ENCODE results near the gene CYTH4.
A peak's percentile ranks its signal among the peaks of the same experiment; 100 is the strongest.

The CYTH4 gene

GRCh38 chr22:37288521-37288920 lies 6.2 kb downstream of the CYTH4 start:
- Histone ChIP-seq H3K4me1 (ENCODE audit: control insufficient read depth, low read depth, low read length) (no peaks in the 10 kb centered on the region), H2BK15ac (replicated peaks; ENCODE audit: low read depth) (no peak overlapping the region), H2BK120ac (ENCODE audit: low read depth, low read length) (no peak overlapping the region), H2AK5ac (ENCODE audit: low read length) (no peak overlapping the region), H2BK5ac (ENCODE audit: low read length) (no peak overlapping the region), H4K8ac (ENCODE audit: low read depth, low read length) (no peak overlapping the region), H3K27ac (ENCODE audit: low read depth, low read length) (no peak overlapping the region), H3K79me2 (ENCODE audit: control insufficient read depth, insufficient read depth, low read length) (no peaks in the 10 kb centered on the region), H3K56ac (ENCODE audit: low read length) (no peak overlapping the region), H3K36me3 (ENCODE audit: control insufficient read depth, insufficient read depth, low read length) (no peaks in the 10 kb centered on the region), H3K4me2 (ENCODE audit: low read length) (no peak overlapping the region), H3K79me1 (ENCODE audit: low read length) (no peaks in the 10 kb centered on the region), H3K4me3 (ENCODE audit: low read length) (no peak overlapping the region), H3K9ac (ENCODE audit: low read length) (no peak overlapping the region), H4K5ac (ENCODE audit: low read length) (no peak overlapping the region), H3K4ac (ENCODE audit: low read depth, low read length) (no peak overlapping the region), H3K27me3 (ENCODE audit: insufficient read depth, low read length, poor library complexity) (no peaks in the 10 kb centered on the region), H3K18ac (ENCODE audit: low read length) (no peak overlapping the region), H3K23ac (ENCODE audit: low read length) (no peak overlapping the region)
- WGBS (ENCODE audit: extremely low coverage, insufficient coverage, low lambda C conversion rate) = no CpG with 5 or more reads among the region's 7 CpGs
- no peak for DNase-seq

GRCh38 chr22:37289156-37289735 lies 6.9 kb downstream of the CYTH4 start:
- Histone ChIP-seq H3K27ac (ENCODE audit: low read depth, low read length) (no peak overlapping the region), H4K5ac (ENCODE audit: low read length) (no peak overlapping the region), H3K79me2 (ENCODE audit: control insufficient read depth, insufficient read depth, low read length) (no peaks in the 10 kb centered on the region), H3K9ac (ENCODE audit: low read length) (no peak overlapping the region), H2BK5ac (ENCODE audit: low read length) (no peak overlapping the region), H3K18ac (ENCODE audit: low read length) (no peak overlapping the region), H3K56ac (ENCODE audit: low read length) (no peak overlapping the region), H3K23ac (ENCODE audit: low read length) (no peak overlapping the region), H3K4ac (ENCODE audit: low read depth, low read length) (no peak overlapping the region), H3K27me3 (ENCODE audit: insufficient read depth, low read length, poor library complexity) (no peaks in the 10 kb centered on the region), H3K4me1 (ENCODE audit: control insufficient read depth, low read depth, low read length) (no peaks in the 10 kb centered on the region), H4K8ac (ENCODE audit: low read depth, low read length) (no peak overlapping the region), H3K4me3 (ENCODE audit: low read length) (no peak overlapping the region), H3K36me3 (ENCODE audit: control insufficient read depth, insufficient read depth, low read length) (no peaks in the 10 kb centered on the region), H3K79me1 (ENCODE audit: low read length) (no peaks in the 10 kb centered on the region), H3K4me2 (ENCODE audit: low read length) (no peak overlapping the region), H2AK5ac (ENCODE audit: low read length) (no peak overlapping the region), H2BK15ac (replicated peaks; ENCODE audit: low read depth) (no peak overlapping the region), H2BK120ac (ENCODE audit: low read depth, low read length) (no peak overlapping the region)
- WGBS (ENCODE audit: extremely low coverage, insufficient coverage, low lambda C conversion rate) = no CpG with 5 or more reads among the region's 7 CpGs
- no peak for DNase-seq

- no CpG with 5 or more reads among the region's 7 CpGs for WGBS (ENCODE audit: extremely low coverage, insufficient coverage, low lambda C conversion rate)
- Histone ChIP-seq H3K23ac (ENCODE audit: low read length) (no peak overlapping the region), H3K27me3 (ENCODE audit: insufficient read depth, low read length, poor library complexity) (no peaks in the 10 kb centered on the region), H3K56ac (ENCODE audit: low read length) (no peak overlapping the region), H3K36me3 (ENCODE audit: control insufficient read depth, insufficient read depth, low read length) (no peaks in the 10 kb centered on the region), H3K79me1 (ENCODE audit: low read length) (no peaks in the 10 kb centered on the region), H3K4me1 (ENCODE audit: control insufficient read depth, low read depth, low read length) (no peaks in the 10 kb centered on the region), H3K79me2 (ENCODE audit: control insufficient read depth, insufficient read depth, low read length) (no peaks in the 10 kb centered on the region), H4K5ac (ENCODE audit: low read length) (no peak overlapping the region), H4K8ac (ENCODE audit: low read depth, low read length) (no peak overlapping the region), H3K4me2 (ENCODE audit: low read length) (no peak overlapping the region), H2BK5ac (ENCODE audit: low read length) (no peak overlapping the region), H3K4ac (ENCODE audit: low read depth, low read length) (no peak overlapping the region), H2BK15ac (replicated peaks; ENCODE audit: low read depth) (no peak overlapping the region), H3K4me3 (ENCODE audit: low read length) (no peak overlapping the region), H2BK120ac (ENCODE audit: low read depth, low read length) (no peak overlapping the region), H2AK5ac (ENCODE audit: low read length) (no peak overlapping the region), H3K18ac (ENCODE audit: low read length) (no peak overlapping the region), H3K9ac (ENCODE audit: low read length) (no peak overlapping the region), H3K27ac (ENCODE audit: low read depth, low read length) (no peak overlapping the region)
- DNase-seq = no peak
These were observed 8.4 kb downstream of the CYTH4 start for GRCh38 chr22:37290737-37291136.

- H3K23ac ChIP-seq (ENCODE audit: low read length) = no peak overlapping the region
- no CpG with 5 or more reads among the region's 5 CpGs for WGBS (ENCODE audit: extremely low coverage, insufficient coverage, low lambda C conversion rate)
- H3K36me3 ChIP-seq (ENCODE audit: control insufficient read depth, insufficient read depth, low read length) = no peaks in the 10 kb centered on the region
- no peak for DNase-seq
- H2BK15ac ChIP-seq (replicated peaks; ENCODE audit: low read depth) = no peak overlapping the region
- H2BK120ac ChIP-seq (ENCODE audit: low read depth, low read length) = no peak overlapping the region
- no peak overlapping the region for H3K4me3 ChIP-seq (ENCODE audit: low read length)
- H3K4me1 ChIP-seq (ENCODE audit: control insufficient read depth, low read depth, low read length) = no peaks in the 10 kb centered on the region
- H3K4me2 ChIP-seq (ENCODE audit: low read length) = no peak overlapping the region
- no peak overlapping the region for H4K8ac ChIP-seq (ENCODE audit: low read depth, low read length)
- H3K18ac ChIP-seq (ENCODE audit: low read length) = no peak overlapping the region
- no peaks in the 10 kb centered on the region for H3K27me3 ChIP-seq (ENCODE audit: insufficient read depth, low read length, poor library complexity)
- H3K27ac ChIP-seq (ENCODE audit: low read depth, low read length) = no peak overlapping the region
- no peak overlapping the region for H3K4ac ChIP-seq (ENCODE audit: low read depth, low read length)
- H3K56ac ChIP-seq (ENCODE audit: low read length) = no peak overlapping the region
- H4K5ac ChIP-seq (ENCODE audit: low read length) = no peak overlapping the region
- H2AK5ac ChIP-seq (ENCODE audit: low read length) = no peak overlapping the region
- H3K9ac ChIP-seq (ENCODE audit: low read length) = no peak overlapping the region
- no peaks in the 10 kb centered on the region for H3K79me2 ChIP-seq (ENCODE audit: control insufficient read depth, insufficient read depth, low read length)
- no peaks in the 10 kb centered on the region for H3K79me1 ChIP-seq (ENCODE audit: low read length)
- no peak overlapping the region for H2BK5ac ChIP-seq (ENCODE audit: low read length)
These were observed 9.4 kb downstream of the CYTH4 start for GRCh38 chr22:37291559-37292298.

GRCh38 chr22:37292641-37293040 lies 10.3 kb downstream of the CYTH4 start:
- Histone ChIP-seq H2AK5ac (ENCODE audit: low read length) (no peak overlapping the region), H2BK5ac (ENCODE audit: low read length) (no peak overlapping the region), H3K4me3 (ENCODE audit: low read length) (no peak overlapping the region), H2BK120ac (ENCODE audit: low read depth, low read length) (no peak overlapping the region), H3K4ac (ENCODE audit: low read depth, low read length) (no peak overlapping the region), H3K9ac (ENCODE audit: low read length) (no peak overlapping the region), H3K23ac (ENCODE audit: low read length) (no peak overlapping the region), H2BK15ac (replicated peaks; ENCODE audit: low read depth) (no peak overlapping the region), H3K27ac (ENCODE audit: low read depth, low read length) (no peak overlapping the region), H4K8ac (ENCODE audit: low read depth, low read length) (no peak overlapping the region), H3K56ac (ENCODE audit: low read length) (no peak overlapping the region), H3K79me2 (ENCODE audit: control insufficient read depth, insufficient read depth, low read length) (no peaks in the 10 kb centered on the region), H3K4me1 (ENCODE audit: control insufficient read depth, low read depth, low read length) (no peaks in the 10 kb centered on the region), H4K5ac (ENCODE audit: low read length) (no peak overlapping the region), H3K27me3 (ENCODE audit: insufficient read depth, low read length, poor library complexity) (no peaks in the 10 kb centered on the region), H3K18ac (ENCODE audit: low read length) (no peak overlapping the region), H3K36me3 (ENCODE audit: control insufficient read depth, insufficient read depth, low read length) (no peaks in the 10 kb centered on the region), H3K79me1 (ENCODE audit: low read length) (no peaks in the 10 kb centered on the region), H3K4me2 (ENCODE audit: low read length) (no peak overlapping the region)
- no CpG with 5 or more reads among the region's 13 CpGs for WGBS (ENCODE audit: extremely low coverage, insufficient coverage, low lambda C conversion rate)
- peak; percentile 41 for DNase-seq

- H2AK5ac ChIP-seq (ENCODE audit: low read length) = no peak overlapping the region
- no peak overlapping the region for H3K23ac ChIP-seq (ENCODE audit: low read length)
- H3K36me3 ChIP-seq (ENCODE audit: control insufficient read depth, insufficient read depth, low read length) = no peaks in the 10 kb centered on the region
- H3K4me1 ChIP-seq (ENCODE audit: control insufficient read depth, low read depth, low read length) = no peaks in the 10 kb centered on the region
- no peak overlapping the region for H4K5ac ChIP-seq (ENCODE audit: low read length)
- H3K79me2 ChIP-seq (ENCODE audit: control insufficient read depth, insufficient read depth, low read length) = no peaks in the 10 kb centered on the region
- no peak overlapping the region for H3K18ac ChIP-seq (ENCODE audit: low read length)
- no peaks in the 10 kb centered on the region for H3K27me3 ChIP-seq (ENCODE audit: insufficient read depth, low read length, poor library complexity)
- H3K9ac ChIP-seq (ENCODE audit: low read length) = no peak overlapping the region
- H3K4ac ChIP-seq (ENCODE audit: low read depth, low read length) = no peak overlapping the region
- H2BK15ac ChIP-seq (replicated peaks; ENCODE audit: low read depth) = no peak overlapping the region
- no peak overlapping the region for H3K4me2 ChIP-seq (ENCODE audit: low read length)
- H2BK5ac ChIP-seq (ENCODE audit: low read length) = no peak overlapping the region
- H3K79me1 ChIP-seq (ENCODE audit: low read length) = no peaks in the 10 kb centered on the region
- no peak overlapping the region for H4K8ac ChIP-seq (ENCODE audit: low read depth, low read length)
- no peak overlapping the region for H3K27ac ChIP-seq (ENCODE audit: low read depth, low read length)
- no peak overlapping the region for H2BK120ac ChIP-seq (ENCODE audit: low read depth, low read length)
- no peak overlapping the region for H3K4me3 ChIP-seq (ENCODE audit: low read length)
- no CpG with 5 or more reads among the region's 3 CpGs for WGBS (ENCODE audit: extremely low coverage, insufficient coverage, low lambda C conversion rate)
- no peak for DNase-seq
- no peak overlapping the region for H3K56ac ChIP-seq (ENCODE audit: low read length)
These were observed 10.9 kb downstream of the CYTH4 start for GRCh38 chr22:37293172-37293571.
